Nephron progenitor cell (in vitro differentiated cells): Measurements from ENCODE around the gene TAGLN3.

Experiments used
- DNase-seq: peaks from one replicate; pipeline ENCODE4 v3.0.0; 2021
- H3K27ac Mint-ChIP-seq: 2 replicates; pipeline ENCODE4 v1.8.0; 2021; ENCODE audit warnings: mild to moderate bottlenecking, moderate library complexity, mixed read lengths
- H3K27me3 Mint-ChIP-seq: 2 replicates; pipeline ENCODE4 v1.8.0; 2021; ENCODE audit warnings: mild to moderate bottlenecking, low read depth, mixed read lengths; ENCODE audit not compliant: poor library complexity
- H3K36me3 Mint-ChIP-seq: 2 replicates; pipeline ENCODE4 v1.8.0; 2021; ENCODE audit warnings: low read depth, mixed read lengths
- H3K4me1 Mint-ChIP-seq: 2 replicates; pipeline ENCODE4 v1.8.0; 2021; ENCODE audit warnings: mixed read lengths
- H3K4me3 Mint-ChIP-seq: 2 replicates; pipeline ENCODE4 v1.8.0; 2021; ENCODE audit warnings: mild to moderate bottlenecking, moderate library complexity, mixed read lengths
- H3K9me3 Mint-ChIP-seq: 2 replicates; pipeline ENCODE4 v1.8.0; 2021; ENCODE audit warnings: mild to moderate bottlenecking, moderate library complexity, mixed read lengths
- CTCF ChIP-seq: fragments of 200-600 bp; sonication (generic); IDR thresholded peaks from 2 replicates; pipeline ENCODE4 v1.5.0; 2021; ENCODE audit warnings: antibody characterized with exemption

TAGLN3 gene

GRCh38 chr3:111971533-111972130, 27.1 kb upstream of the TAGLN3 start:
- Mint-ChIP-seq H3K27ac (peak overlapping the region; percentile 81), H3K9me3 (no peaks in the 10 kb centered on the region), H3K4me1 (peaks cover 51% of the 10 kb centered on the region), H3K27me3 (no peaks in the 10 kb centered on the region), H3K4me3 (no peak overlapping the region), H3K36me3 (peaks cover 20% of the 10 kb centered on the region)
- no peak for TF ChIP-seq CTCF
- DNase-seq = peak; percentile 37

- no peaks in the 10 kb centered on the region for H3K9me3 Mint-ChIP-seq
- no peak overlapping the region for H3K4me3 Mint-ChIP-seq
- no peak for TF ChIP-seq CTCF
- H3K27ac Mint-ChIP-seq = peak overlapping the region; percentile 77
- H3K27me3 Mint-ChIP-seq = no peaks in the 10 kb centered on the region
- no peak for DNase-seq
- peaks cover 40% of the 10 kb centered on the region for H3K4me1 Mint-ChIP-seq
- H3K36me3 Mint-ChIP-seq = peaks cover 18% of the 10 kb centered on the region
These were observed 25.8 kb upstream of the TAGLN3 start for GRCh38 chr3:111972891-111973290.

- Mint-ChIP-seq H3K4me1 (peaks cover 45% of the 10 kb centered on the region), H3K27me3 (no peaks in the 10 kb centered on the region), H3K9me3 (no peaks in the 10 kb centered on the region), H3K4me3 (no peak overlapping the region), H3K36me3 (peaks cover 11% of the 10 kb centered on the region), H3K27ac (no peak overlapping the region)
- no peak for DNase-seq
- no peak for TF ChIP-seq CTCF
These were observed 23.6 kb upstream of the TAGLN3 start for GRCh38 chr3:111975131-111975530.

- peaks cover 48% of the 10 kb centered on the region for H3K4me1 Mint-ChIP-seq
These were observed 22.5 kb upstream of the TAGLN3 start for GRCh38 chr3:111976254-111976653.

GRCh38 chr3:111978583-111979433, 19.9 kb upstream of the TAGLN3 start, which contains the start of gene ABHD10:
Gene ABHD10, plus strand, starts transcription at chr3:111979026. Its CDS starts 36 bp downstream, at chr3:111979062.
- TF ChIP-seq CTCF = no peak
- peak within 1 kb of the TSS; percentile 49 for H3K27ac Mint-ChIP-seq
- no peaks in the 10 kb centered on the region for H3K27me3 Mint-ChIP-seq
- peaks cover 14% of the 10 kb centered on the region for H3K36me3 Mint-ChIP-seq
- H3K4me3 Mint-ChIP-seq = peak within 1 kb of the TSS; percentile 88
- no peaks in the 10 kb centered on the region for H3K9me3 Mint-ChIP-seq
- peaks cover 44% of the 10 kb centered on the region for H3K4me1 Mint-ChIP-seq
- DNase-seq = peak; percentile 95

More at GRCh38 chr3:111976254-111976653, 22.5 kb upstream of the TAGLN3 start:
- DNase-seq = no peak
- Mint-ChIP-seq H3K9me3 (no peaks in the 10 kb centered on the region), H3K27me3 (no peaks in the 10 kb centered on the region), H3K36me3 (peaks cover 11% of the 10 kb centered on the region), H3K4me3 (no peak overlapping the region), H3K27ac (no peak overlapping the region)
- no peak for TF ChIP-seq CTCF
